GM19463 (cell line): ENCODE measurements around the gene KNCN.

ENCODE experiments used
- ATAC-seq: cut with Tn5 transposase; IDR thresholded peaks from one replicate; pipeline ENCODE4 v1.9.1; 2021; ENCODE audit warnings: mild to moderate bottlenecking, moderate library complexity; ENCODE audit not compliant: unreplicated experiment

KNCN gene

GRCh38 chr1:46506470-46507219, 44.8 kb downstream of the KNCN start:
- no peak for ATAC-seq

GRCh38 chr1:46503421-46503820, 48.0 kb downstream of the KNCN start:
- no peak for ATAC-seq

GRCh38 chr1:46501528-46501927, 49.9 kb downstream of the KNCN start:
- no peak for ATAC-seq

- ATAC-seq, result no peak
These were observed 53.8 kb downstream of the KNCN start for GRCh38 chr1:46497665-46498064.

GRCh38 chr1:46497020-46497419, 54.4 kb downstream of the KNCN start:
- no peak for ATAC-seq

GRCh38 chr1:46496505-46496904, 54.9 kb downstream of the KNCN start:
- no peak for ATAC-seq

GRCh38 chr1:46495778-46496177, 55.7 kb downstream of the KNCN start:
- no peak for ATAC-seq
